ENCODE results near the gene RET. TPM values are rescaled to one million over a fixed set of nuclear protein-coding genes. Genes with fewer than 3 reads are reported as not detected.

The RET gene
- total RNA-seq, 2 donors from 2014 or later, result 0.29 to 0.67 TPM

DNA sequence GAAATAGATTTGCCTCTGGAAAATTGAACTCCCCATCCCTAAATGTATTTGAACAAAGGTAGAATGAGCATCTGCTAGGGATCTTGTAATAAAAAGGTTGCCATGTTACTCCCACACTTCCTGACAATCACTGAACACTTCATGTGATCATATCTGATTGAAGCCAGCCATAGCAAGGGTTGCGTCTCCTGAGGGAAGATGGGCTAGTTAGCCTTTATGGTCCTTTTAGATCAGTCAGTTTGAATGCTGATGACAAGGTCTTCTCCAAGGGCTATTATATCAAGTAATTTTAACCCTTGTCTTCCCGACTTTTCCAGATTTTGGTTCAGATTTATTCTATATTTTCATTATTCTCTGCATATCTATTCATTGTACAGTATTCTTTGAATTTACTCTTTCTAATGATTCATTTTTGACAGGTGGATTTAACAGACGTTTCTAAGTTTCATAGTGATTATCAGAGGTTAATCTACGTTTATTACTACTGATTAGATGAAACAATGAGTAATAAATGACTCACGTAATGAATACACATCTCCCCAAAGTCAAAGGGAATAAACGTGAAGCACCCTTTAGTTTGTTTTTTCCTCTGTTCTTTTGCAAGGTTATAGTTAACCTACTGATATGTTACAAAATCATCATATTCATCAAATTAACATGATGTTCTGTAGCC, 89.5 kb downstream of the RET start:
- H3K36me3 Mint-ChIP-seq (ENCODE audit: insufficient read depth in 2 of 2), result peaks cover 15 to 41% of the 10 kb centered on the region in 2 donors
- peak overlapping the region in 1 of 2 donors; percentile 52 for H3K4me3 Mint-ChIP-seq
- ATAC-seq (replicated peaks in 1 of 2) (no peak), DNase-seq (no peak)
- H3K27me3 Mint-ChIP-seq (ENCODE audit: low read depth), result no peaks in the 10 kb centered on the region
- H3K27ac Mint-ChIP-seq, result peak overlapping the region; percentile 79
- peaks cover 47% of the 10 kb centered on the region for H3K4me1 Mint-ChIP-seq (ENCODE audit: low read depth)
- H3K9me3 Mint-ChIP-seq, result no peaks in the 10 kb centered on the region

GRCh38 chr10:43166880-43167497, 90.1 kb downstream of the RET start:
- DNase-seq, result no peak
- Mint-ChIP-seq H3K36me3 (ENCODE audit: insufficient read depth in 2 of 2) (peaks cover 13 to 35% of the 10 kb centered on the region in 2 donors), H3K9me3 (no peaks in the 10 kb centered on the region), H3K27me3 (ENCODE audit: low read depth) (no peaks in the 10 kb centered on the region), H3K4me1 (ENCODE audit: low read depth) (peaks cover 44% of the 10 kb centered on the region), H3K27ac (peak overlapping the region; percentile 63), H3K4me3 (no peak overlapping the region)
- ATAC-seq (replicated peaks in 1 of 2), result no peak

DNA sequence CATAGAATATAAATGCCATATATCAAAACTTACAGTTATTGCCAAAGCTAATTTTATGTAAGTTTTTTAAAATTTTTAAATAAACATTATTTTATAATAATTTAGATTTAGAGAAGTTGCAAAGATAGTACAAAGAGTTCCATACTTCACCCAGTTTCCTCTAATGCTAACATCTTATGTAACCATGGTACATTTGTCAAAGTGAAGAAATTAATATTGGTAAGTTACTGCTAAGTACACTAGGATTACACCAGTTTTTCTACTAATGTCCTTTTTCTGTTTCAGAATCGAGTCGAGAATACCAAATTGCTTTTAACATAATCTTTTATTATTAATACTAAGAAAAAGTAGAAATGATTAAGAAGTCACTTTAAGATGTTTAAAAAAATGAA, 90.6 kb downstream of the RET start:
- Mint-ChIP-seq H3K27ac (no peak overlapping the region), H3K4me1 (ENCODE audit: low read depth) (peaks cover 44% of the 10 kb centered on the region), H3K36me3 (ENCODE audit: insufficient read depth in 2 of 2) (peaks cover 13 to 36% of the 10 kb centered on the region in 2 donors)

GRCh38 chr10:43170491-43170890, 93.6 kb downstream of the RET start:
- Mint-ChIP-seq H3K27ac (peak overlapping the region; percentile 14), H3K4me3 (no peak overlapping the region), H3K27me3 (ENCODE audit: low read depth) (no peaks in the 10 kb centered on the region), H3K4me1 (ENCODE audit: low read depth) (peaks cover 33% of the 10 kb centered on the region), H3K36me3 (ENCODE audit: insufficient read depth in 2 of 2) (peaks cover 22 to 32% of the 10 kb centered on the region in 2 donors), H3K9me3 (no peaks in the 10 kb centered on the region)
- ATAC-seq (replicated peaks in 1 of 2) (no peak), DNase-seq (no peak)

More for the DNA sequence above, 90.6 kb downstream of the RET start:
- no peak for DNase-seq
- ATAC-seq (replicated peaks in 1 of 2), result no peak
- Mint-ChIP-seq H3K9me3 (no peaks in the 10 kb centered on the region), H3K27me3 (ENCODE audit: low read depth) (no peaks in the 10 kb centered on the region), H3K4me3 (no peak overlapping the region)

DNA sequence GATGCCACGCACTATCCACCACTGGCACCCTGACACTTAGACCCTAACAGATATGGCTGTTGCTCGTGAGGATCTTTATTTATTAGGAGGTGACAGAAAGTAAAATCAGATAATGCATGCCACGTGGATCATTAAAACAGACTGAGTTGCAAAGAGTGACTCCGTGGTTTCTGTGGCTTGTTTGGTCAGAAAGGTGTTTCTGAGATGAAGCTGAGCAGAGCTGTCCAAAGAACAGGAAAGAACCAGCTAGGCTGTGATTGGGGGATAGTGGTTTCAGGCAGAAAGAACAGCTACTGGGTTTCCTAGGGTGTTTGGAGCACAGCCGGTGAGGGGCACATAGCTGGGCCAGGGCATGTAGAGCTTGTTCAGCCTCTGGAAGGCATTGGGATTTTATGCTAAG, 95.8 kb downstream of the RET start:
- no peak overlapping the region for H3K4me3 Mint-ChIP-seq
- no peaks in the 10 kb centered on the region for H3K9me3 Mint-ChIP-seq
- ATAC-seq (replicated peaks in 1 of 2) (peak in 1 of 2 donors; percentile 33), DNase-seq (no peak)
- H3K27ac Mint-ChIP-seq, result peak overlapping the region; percentile 14
- no peaks in the 10 kb centered on the region for H3K27me3 Mint-ChIP-seq (ENCODE audit: low read depth)
- H3K36me3 Mint-ChIP-seq (ENCODE audit: insufficient read depth in 2 of 2), result peaks cover 31 to 41% of the 10 kb centered on the region in 2 donors
- H3K4me1 Mint-ChIP-seq (ENCODE audit: low read depth), result peaks cover 19% of the 10 kb centered on the region

DNA sequence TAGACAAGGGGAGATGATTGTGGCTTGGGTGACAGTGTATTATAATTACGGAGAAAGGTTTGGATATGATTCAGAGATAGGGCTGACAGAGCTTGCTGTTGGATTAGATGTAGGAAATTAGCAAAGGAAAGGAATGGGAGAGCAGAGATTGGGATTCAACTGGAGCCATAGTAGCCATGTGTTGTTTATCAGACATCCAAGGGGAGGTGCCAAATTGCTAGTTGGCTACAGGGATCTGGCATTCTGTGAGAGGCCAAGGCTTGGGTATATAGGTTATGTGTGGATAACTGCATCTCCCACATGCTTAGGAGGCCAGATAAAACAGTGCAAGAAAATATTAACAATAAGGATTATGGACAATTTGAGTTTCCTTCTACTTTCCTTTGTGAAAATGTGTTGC, 96.3 kb downstream of the RET start:
- DNase-seq, result no peak
- no peaks in the 10 kb centered on the region for H3K27me3 Mint-ChIP-seq (ENCODE audit: low read depth)
- no peak for ATAC-seq (replicated peaks in 1 of 2)
- H3K9me3 Mint-ChIP-seq, result no peaks in the 10 kb centered on the region
- H3K4me3 Mint-ChIP-seq, result no peak overlapping the region
- H3K27ac Mint-ChIP-seq, result peak overlapping the region; percentile 14
- peaks cover 19% of the 10 kb centered on the region for H3K4me1 Mint-ChIP-seq (ENCODE audit: low read depth)
- peaks cover 34 to 43% of the 10 kb centered on the region in 2 donors for H3K36me3 Mint-ChIP-seq (ENCODE audit: insufficient read depth in 2 of 2)

DNA sequence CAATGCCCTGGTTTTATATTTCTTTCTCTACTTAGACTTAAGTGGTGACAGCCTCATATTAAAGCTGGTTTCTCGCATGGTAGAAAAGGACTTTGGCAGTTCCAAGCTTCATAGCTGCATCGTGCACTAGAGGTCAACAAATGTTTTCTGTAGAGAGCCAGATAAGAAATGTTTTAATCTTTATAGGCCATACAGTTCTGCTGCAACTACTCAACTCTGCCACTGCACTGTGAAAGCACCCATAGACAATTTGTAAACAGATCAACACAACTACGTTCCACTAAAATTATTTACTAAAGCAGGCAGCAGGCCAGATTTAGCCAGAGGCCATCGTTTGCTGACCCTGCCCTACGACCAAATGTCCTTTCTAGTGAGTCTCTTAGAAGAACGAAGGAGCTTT, 98.1 kb downstream of the RET start:
- Mint-ChIP-seq H3K36me3 (ENCODE audit: insufficient read depth in 2 of 2) (peaks cover 38 to 50% of the 10 kb centered on the region in 2 donors), H3K27me3 (ENCODE audit: low read depth) (no peaks in the 10 kb centered on the region)

DNA sequence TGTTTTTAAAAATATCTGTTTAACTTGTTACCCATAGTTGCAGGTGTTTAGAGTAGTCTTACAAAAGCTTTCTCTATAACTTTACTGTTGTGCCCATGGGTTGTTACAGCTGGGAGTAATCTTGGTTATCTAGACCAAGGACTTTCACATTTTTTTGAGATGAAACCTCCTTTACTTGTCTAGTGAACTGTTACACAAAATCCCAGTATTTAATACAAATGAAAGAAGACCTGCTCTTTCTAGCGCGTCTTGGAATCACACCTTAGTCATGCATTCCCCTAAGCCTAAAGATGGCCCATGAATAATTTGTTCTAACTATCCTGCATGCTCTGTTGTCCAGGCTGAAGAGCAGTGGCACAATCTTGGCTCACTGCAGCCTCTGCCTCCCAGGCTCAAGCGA, 99.4 kb downstream of the RET start:
- peaks cover 37 to 51% of the 10 kb centered on the region in 2 donors for H3K36me3 Mint-ChIP-seq (ENCODE audit: insufficient read depth in 2 of 2)
- H3K27ac Mint-ChIP-seq, result no peak overlapping the region
- peaks cover 0 to 1% of the 10 kb centered on the region in 2 donors for H3K9me3 Mint-ChIP-seq
- ATAC-seq (replicated peaks in 1 of 2), result no peak
- H3K4me3 Mint-ChIP-seq, result no peak overlapping the region
- H3K27me3 Mint-ChIP-seq (ENCODE audit: low read depth), result no peaks in the 10 kb centered on the region
- H3K4me1 Mint-ChIP-seq (ENCODE audit: low read depth), result peaks cover 14% of the 10 kb centered on the region
- DNase-seq, result no peak

More for the DNA sequence above, 98.1 kb downstream of the RET start:
- Mint-ChIP-seq H3K9me3 (peaks cover 0 to 1% of the 10 kb centered on the region in 2 donors), H3K27ac (no peak overlapping the region), H3K4me3 (no peak overlapping the region), H3K4me1 (ENCODE audit: low read depth) (peaks cover 19% of the 10 kb centered on the region)
- DNase-seq (no peak), ATAC-seq (replicated peaks in 1 of 2) (no peak)

DNA sequence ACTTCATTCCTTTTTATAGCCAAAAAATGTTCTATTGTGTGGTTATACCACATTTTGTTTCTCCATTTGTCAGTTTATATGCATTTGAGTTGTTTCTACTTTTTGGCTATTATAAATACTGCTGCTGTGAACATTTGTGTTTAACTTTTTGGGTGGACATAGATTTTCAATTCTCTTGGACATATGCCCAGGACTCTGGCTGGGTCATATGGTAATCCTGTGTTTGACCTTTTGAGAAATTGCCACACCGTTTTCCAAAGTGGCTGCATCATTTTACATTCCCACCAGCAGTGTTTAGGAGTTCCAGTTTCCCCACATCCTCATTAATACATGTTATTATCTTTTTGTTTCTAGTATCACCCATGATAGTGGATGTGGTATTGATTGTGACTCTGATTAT, 100.7 kb downstream of the RET start:
- ATAC-seq (replicated peaks in 1 of 2) (no peak), DNase-seq (no peak)
- H3K4me1 Mint-ChIP-seq (ENCODE audit: low read depth), result peaks cover 4% of the 10 kb centered on the region
- H3K4me3 Mint-ChIP-seq, result no peak overlapping the region
- no peak overlapping the region for H3K27ac Mint-ChIP-seq
- H3K27me3 Mint-ChIP-seq (ENCODE audit: low read depth), result no peaks in the 10 kb centered on the region
- H3K36me3 Mint-ChIP-seq (ENCODE audit: insufficient read depth in 2 of 2), result peaks cover 39 to 55% of the 10 kb centered on the region in 2 donors
- H3K9me3 Mint-ChIP-seq, result peaks cover 0 to 1% of the 10 kb centered on the region in 2 donors

Other genes starting within 250 kb of the RET start
- 10 to 100 TPM; 51.3 to 55.2 TPM for gene CSGALNACT2, start 61.4 kb downstream of the RET start, total RNA-seq
- 1 to 10 TPM; 1.7 TPM for gene RASGEF1A, start 190.0 kb downstream of the RET start, total RNA-seq